Measurements from ENCODE around the gene ARPC2. TPM values are rescaled to one million over a fixed set of nuclear protein-coding genes. Genes with fewer than 3 reads are reported as not detected.

The ARPC2 gene
- total RNA-seq, 1 donor from 2014 or later, result 464 TPM

DNA sequence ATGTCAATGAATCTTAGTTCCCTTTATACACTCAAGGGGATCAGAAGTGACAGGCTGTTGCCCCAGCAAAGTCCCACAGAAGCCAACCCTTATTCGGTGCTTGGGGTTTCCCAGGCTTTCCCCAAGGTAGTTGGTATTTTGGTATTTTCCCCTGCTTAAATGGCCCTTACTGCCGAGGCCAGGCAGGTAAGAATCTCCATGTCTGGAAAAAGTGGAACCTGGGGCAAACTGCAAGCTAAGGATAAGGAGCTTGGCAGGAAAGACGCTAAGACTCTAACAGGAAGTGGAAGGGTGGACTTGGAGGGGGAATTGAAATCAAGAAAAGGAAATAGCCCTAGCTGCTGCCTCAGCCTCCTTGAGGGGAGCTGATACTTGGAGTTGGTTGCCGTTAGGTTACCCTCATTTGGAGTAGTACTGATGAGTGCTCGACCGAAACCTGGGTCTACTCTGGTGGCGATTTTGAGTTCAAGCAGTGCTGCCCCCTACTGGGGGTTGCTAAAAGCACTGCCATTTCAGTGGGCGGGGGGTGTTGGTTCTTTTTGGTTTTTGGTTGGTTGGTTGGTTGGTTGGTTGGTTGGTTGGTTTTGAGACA lies 40.5 kb downstream of the ARPC2 start:
- no peaks in the 10 kb centered on the region for H3K27me3 ChIP-seq (ENCODE audit: control insufficient read depth, insufficient read depth, low read length)
- peaks cover 1% of the 10 kb centered on the region for H3K36me3 ChIP-seq (ENCODE audit: control insufficient read depth, insufficient read depth, low read length)
- TF ChIP-seq, protein P1, sequence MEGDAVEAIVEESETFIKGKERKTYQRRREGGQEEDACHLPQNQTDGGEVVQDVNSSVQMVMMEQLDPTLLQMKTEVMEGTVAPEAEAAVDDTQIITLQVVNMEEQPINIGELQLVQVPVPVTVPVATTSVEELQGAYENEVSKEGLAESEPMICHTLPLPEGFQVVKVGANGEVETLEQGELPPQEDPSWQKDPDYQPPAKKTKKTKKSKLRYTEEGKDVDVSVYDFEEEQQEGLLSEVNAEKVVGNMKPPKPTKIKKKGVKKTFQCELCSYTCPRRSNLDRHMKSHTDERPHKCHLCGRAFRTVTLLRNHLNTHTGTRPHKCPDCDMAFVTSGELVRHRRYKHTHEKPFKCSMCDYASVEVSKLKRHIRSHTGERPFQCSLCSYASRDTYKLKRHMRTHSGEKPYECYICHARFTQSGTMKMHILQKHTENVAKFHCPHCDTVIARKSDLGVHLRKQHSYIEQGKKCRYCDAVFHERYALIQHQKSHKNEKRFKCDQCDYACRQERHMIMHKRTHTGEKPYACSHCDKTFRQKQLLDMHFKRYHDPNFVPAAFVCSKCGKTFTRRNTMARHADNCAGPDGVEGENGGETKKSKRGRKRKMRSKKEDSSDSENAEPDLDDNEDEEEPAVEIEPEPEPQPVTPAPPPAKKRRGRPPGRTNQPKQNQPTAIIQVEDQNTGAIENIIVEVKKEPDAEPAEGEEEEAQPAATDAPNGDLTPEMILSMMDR (IDR thresholded peaks at IDR 0.05; ENCODE audit: insufficient read depth, low read length, poor library complexity, severe bottlenecking), result peak; percentile 55
- H3K4me3 ChIP-seq (ENCODE audit: low read depth, low read length), result no peak overlapping the region
- DNase-seq (ENCODE audit: low read depth), result no peak

- Histone ChIP-seq H3K36me3 (ENCODE audit: control insufficient read depth, insufficient read depth, low read length) (no peaks in the 10 kb centered on the region), H3K4me3 (ENCODE audit: low read depth, low read length) (no peak overlapping the region), H3K27me3 (ENCODE audit: control insufficient read depth, insufficient read depth, low read length) (no peaks in the 10 kb centered on the region)
- TF ChIP-seq, protein P1 (IDR thresholded peaks at IDR 0.05; ENCODE audit: insufficient read depth, low read length, poor library complexity, severe bottlenecking), result no peak
- DNase-seq (ENCODE audit: low read depth), result no peak
These were observed 42.3 kb downstream of the ARPC2 start for GRCh38 chr2:218259099-218259961.

GRCh38 chr2:218260166-218260565 lies 43.2 kb downstream of the ARPC2 start:
- no peak for DNase-seq (ENCODE audit: low read depth)
- H3K36me3 ChIP-seq (ENCODE audit: control insufficient read depth, insufficient read depth, low read length), result no peaks in the 10 kb centered on the region
- no peaks in the 10 kb centered on the region for H3K27me3 ChIP-seq (ENCODE audit: control insufficient read depth, insufficient read depth, low read length)
- TF ChIP-seq, protein P1 (IDR thresholded peaks at IDR 0.05; ENCODE audit: insufficient read depth, low read length, poor library complexity, severe bottlenecking), result no peak
- H3K4me3 ChIP-seq (ENCODE audit: low read depth, low read length), result no peak overlapping the region

GRCh38 chr2:218260742-218261422 lies 43.9 kb downstream of the ARPC2 start, which contains the start of gene GPBAR1:
GPBAR1 (plus strand) TSS chr2:218261015; CDS start chr2:218262725, 1,710 bp downstream.
- Histone ChIP-seq H3K4me3 (ENCODE audit: low read depth, low read length) (no peak within 1 kb of the TSS), H3K36me3 (ENCODE audit: control insufficient read depth, insufficient read depth, low read length) (no peaks in the 10 kb centered on the region), H3K27me3 (ENCODE audit: control insufficient read depth, insufficient read depth, low read length) (no peaks in the 10 kb centered on the region)
- TF ChIP-seq, protein P1 (IDR thresholded peaks at IDR 0.05; ENCODE audit: insufficient read depth, low read length, poor library complexity, severe bottlenecking), result peak; percentile 15
- DNase-seq (ENCODE audit: low read depth), result no peak

DNA sequence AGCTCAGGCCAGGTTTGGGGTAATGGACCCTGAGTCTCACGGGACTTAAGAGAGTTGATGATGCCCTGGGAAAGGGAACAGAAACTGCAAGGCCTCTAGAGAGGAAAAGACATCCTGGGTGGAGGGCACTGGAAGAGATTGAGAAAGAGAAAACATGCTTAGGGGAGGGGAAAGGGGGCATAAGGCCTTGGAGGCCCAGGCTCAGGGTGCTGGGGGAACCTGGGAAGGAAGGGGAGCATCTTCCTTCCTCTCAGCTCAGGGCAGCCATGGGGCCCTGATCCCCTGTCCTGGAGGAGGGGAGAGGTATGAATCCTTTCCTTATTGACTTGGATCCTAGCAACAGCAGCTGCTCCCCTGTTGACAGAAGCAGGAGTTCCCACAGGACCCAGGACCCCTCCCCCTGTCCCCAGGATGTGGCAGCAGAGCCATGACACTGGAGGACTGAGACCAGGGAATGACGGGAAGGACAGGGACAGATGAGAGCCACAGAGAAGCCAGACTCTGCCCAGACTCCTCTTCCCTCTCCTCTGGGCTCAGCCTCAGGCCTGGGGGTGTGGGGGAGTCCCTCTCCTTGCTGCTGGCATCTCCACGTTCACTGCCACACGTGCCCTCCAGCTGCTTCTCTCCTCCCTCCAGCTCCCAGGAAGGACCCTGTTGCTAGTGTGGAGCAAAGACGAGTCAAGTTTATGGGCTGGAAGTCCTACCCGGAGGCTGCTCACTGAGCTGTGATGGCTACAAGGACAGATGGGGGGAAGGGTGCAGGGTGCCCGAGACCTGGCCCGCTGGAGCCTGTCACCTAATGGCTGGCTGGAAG lies 44.6 kb downstream of the ARPC2 start:
- DNase-seq (ENCODE audit: low read depth), result no peak
- Histone ChIP-seq H3K4me3 (ENCODE audit: low read depth, low read length) (no peak overlapping the region), H3K36me3 (ENCODE audit: control insufficient read depth, insufficient read depth, low read length) (no peaks in the 10 kb centered on the region), H3K27me3 (ENCODE audit: control insufficient read depth, insufficient read depth, low read length) (no peaks in the 10 kb centered on the region)
- TF ChIP-seq, protein P1 (IDR thresholded peaks at IDR 0.05; ENCODE audit: insufficient read depth, low read length, poor library complexity, severe bottlenecking), result no peak
